HG02970 (cell line): Measurements from ENCODE around the gene SPAG17.
A peak's percentile ranks its signal among the peaks of the same experiment; 100 is the strongest.

Experiments used
- ATAC-seq: cut with Tn5 transposase; IDR thresholded peaks from one replicate; pipeline ENCODE4 v1.9.1; 2021; ENCODE audit warnings: mild to moderate bottlenecking, moderate library complexity, moderate number of reproducible peaks; ENCODE audit not compliant: unreplicated experiment, low FRiP score

Gene SPAG17

DNA sequence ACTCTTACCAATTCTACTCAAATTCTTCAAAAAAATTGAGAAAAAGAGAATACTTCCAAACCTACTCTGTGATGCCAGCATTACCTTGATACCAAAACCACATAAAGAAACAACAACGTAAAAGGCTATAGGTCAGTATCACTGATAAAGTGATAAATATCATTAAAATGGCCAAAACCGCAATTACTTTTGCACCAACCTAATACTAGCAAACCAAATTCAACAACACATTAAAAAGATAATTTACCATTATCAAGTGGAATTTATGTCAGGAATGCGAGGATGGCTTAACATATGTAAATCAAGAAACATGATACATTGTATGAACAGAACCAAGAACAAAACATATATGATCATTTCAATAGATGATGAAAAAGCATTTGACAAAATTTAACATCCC, 7.0 kb downstream of the SPAG17 start:
- ATAC-seq = no peak

DNA sequence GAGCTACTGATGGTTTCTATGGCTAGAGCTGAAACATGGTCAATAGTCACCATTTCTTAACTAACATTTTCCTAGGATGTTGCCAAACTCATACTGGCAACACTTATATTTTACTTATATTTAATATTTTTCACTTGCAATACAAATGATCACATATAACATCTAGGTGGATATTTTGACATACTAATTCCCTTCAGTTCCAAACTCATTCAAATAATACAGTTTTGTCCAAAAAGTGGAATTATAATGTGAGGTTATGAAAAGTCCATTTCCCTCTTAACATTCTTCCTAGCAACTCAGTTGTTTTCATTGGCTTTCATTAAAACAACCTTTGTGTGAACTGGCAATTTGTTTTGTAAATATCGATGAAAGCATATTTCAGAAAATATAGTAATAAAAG, 16.0 kb downstream of the SPAG17 start:
- ATAC-seq = no peak

DNA sequence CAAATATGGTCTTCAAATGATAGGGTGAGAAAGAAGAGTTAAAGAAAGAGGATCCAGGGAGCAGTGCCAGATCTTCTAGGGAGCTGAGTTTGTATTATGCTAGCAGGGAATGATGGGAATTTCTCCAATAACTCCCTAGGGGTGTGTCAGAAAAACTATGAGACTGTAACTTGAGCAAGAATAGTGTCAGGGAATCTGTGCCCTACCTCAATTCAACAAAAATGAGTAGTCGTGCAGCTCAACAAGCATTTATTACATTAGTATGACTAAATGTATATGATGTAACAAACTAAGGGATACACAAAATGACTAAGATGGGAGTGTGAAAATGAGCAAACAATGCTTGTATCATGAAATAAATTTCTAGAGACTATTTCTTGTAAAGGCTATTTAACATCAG, 24.2 kb downstream of the SPAG17 start:
- no peak for ATAC-seq

DNA sequence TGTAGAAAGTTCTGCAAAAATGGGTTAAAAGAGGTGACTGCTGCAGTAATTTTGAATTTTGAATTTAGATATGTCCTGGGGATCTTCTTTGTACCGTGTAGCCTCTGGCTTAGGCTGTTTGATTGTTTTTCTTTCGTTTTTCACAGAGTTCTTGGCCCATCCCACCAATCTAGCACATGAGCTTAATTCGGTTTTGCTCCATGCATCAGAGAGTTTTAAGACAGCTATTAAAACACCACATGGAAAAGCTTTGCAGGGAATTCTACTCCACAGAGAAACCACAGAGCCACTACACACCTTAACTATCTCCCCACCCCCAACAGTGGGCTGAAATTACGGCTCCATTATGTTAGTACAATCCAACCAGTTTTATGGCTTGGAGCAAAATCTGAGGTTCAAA, 25.5 kb downstream of the SPAG17 start:
- no peak for ATAC-seq

DNA sequence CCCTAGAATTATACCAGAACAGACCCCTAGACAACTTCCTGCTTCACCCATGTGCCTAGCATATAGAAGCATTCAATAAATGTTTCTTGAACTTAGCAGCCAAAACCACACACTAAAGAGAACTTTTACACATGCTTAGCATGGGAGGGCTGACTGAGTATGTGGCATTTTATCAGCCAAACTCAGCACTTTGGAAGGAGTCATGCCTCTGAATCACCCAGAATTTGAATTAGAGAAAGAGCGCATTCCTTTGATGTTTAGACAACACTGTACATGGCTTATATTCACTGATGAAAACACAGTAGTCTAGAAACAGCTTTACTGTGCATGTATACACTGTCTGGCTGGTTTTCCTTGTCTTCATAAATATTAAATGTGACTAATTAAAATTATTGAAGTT, 26.1 kb downstream of the SPAG17 start:
- ATAC-seq = no peak

DNA sequence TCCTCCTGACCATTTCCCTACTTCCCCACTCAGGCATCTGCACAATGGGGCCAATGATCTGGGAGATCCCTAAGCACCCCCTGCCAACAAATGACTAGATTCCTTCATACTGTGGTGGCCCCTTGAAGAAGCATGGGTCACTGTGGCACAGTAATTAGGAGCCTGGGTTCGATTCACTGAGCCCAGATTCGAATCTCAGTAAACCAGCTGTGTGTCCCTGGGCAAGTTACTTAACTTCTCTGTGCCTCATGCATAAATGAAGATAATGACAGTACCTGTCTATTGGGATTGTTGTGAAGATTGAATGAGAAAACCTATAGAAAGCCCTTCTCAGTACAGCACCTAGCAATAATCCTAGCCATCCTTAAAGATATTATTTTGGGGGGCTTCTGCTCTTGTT, 27.5 kb downstream of the SPAG17 start:
- no peak for ATAC-seq

DNA sequence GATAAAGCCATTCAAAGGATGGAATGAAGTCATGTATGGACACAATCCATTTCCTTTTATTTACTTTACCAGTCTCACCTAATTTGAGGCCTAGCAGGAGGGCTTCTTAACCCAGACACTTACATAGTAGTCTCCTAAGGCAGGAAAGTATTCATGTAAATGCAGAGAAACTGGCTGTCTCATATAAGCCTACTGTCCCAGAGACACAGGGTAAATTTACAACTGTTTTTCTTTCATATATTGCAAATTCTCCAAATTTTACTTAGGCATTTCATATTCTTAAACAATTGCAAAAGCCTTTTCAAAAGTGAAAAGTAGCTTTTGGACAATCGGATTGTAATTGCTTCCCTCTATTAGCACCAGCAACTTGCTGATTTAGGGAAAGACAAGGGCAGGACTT, 29.9 kb downstream of the SPAG17 start:
- ATAC-seq = no peak

DNA sequence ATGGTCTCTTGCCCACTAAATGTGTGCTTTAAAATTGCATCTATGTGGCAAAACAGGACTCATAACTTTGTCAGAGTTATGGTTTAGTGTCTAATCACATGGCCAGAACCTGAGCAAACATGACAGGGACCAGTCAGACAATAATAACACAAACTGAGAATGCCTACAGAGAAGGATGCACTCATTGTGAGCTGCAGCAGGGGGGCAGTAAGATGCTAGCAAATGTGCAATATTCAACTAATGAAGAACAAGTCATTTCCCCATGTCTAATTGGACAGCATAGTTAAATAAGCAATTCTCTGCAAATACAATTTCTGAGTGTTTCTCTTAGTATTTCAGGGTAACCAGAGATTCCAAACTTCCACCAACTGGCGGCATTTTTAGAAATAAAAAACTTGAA, 30.8 kb downstream of the SPAG17 start:
- ATAC-seq = no peak

DNA sequence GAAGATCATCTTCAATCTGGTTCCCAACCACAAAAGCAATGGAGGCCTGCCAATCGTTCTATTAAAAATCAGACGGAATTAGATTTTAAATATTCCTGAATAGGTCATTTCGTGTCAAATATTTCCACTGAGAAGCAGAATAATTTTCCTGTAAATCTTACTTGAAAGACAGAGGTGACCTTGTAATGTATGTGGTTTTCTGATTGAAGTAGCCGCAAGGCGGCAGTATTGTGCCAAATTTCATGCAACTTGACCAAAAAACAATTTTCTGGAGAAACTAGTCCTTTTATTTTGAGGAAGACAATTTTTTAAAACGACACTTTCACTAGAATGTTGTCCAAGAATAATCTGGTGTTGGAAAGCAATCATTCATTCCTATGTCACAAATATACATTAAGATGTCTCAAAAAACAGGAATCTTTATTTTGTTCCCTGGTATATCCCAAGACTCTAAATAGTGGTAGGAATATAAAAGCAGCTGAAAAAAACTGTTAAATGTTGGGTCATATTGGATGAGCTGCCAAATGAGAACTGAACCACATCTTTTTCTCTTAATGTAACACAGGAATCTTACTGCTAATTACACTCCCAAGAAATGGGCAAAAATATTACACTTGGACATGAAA, 33.6 kb downstream of the SPAG17 start:
- ATAC-seq = no peak

DNA sequence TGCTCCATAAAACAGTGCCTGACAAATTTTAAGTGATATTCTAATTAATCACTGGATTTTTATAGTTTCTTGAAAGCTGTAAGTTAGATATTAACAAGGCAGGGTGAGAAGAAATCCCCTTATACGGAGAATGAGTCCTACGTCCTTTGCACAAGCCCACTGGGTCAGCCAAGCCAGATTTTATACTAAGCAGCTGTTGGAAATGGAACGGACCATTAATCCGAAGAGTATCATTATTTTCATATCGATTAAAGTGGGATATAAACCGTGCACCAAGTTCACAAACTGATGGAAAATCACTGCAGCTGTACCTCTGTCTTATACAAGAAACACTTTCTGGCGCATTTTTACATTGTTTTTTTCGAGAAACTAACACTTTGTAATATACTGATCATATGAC, 35.2 kb downstream of the SPAG17 start:
- ATAC-seq = no peak

DNA sequence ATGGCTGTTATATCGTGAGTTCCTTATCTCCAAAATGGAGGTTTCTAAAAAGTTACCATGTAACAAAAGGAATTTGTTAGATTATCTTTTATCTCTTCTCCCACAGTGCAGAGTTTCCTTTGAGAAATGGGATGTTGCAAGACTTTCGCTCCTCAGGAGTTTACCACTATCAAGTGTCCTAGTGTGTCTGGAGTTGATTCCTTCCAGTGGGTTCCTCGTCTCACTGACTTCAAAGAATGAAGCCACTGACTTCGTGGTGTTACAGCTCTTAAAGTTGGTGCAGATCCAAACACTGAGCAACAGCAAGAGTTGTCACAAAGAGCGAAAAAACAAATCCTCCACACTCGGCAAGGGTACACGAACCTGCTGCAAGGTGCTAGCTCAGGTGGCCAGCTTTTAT, 37.0 kb downstream of the SPAG17 start:
- ATAC-seq = no peak

DNA sequence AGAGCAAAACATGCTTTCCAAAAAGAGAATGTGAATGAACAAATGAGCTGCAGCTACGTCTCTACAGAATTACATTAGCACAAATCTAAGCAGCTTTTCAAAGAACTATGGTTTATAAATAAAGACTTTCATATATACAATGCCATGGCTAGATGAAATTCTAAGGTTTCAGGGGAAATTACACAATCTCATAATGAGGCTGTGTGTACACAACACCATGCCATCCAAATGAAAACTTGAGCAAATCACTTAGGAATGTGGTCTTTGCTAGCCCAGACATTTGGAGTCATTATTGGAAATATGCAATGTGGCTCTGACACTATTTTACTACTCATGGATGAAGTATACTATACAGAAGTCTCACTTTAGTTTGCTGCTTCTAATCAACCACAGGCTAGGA, 37.5 kb downstream of the SPAG17 start:
- no peak for ATAC-seq

DNA sequence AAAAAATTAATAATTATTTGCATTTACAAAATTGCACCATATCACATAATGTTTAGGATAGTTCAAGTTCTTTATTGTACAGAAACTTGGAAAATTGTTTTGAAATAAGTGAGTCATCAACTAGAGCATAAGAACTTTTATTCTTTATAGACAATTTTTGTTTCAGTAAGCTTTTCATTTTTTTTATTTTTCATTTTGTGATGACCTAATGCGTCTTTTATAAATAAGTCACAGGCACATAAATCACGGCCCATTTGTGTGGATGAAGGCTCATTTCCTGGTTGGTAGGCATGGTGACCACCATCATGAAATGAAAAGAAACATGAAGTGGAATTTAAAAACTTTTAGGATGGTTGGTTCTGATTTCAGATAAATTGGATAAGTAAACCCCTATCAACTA, 39.3 kb downstream of the SPAG17 start:
- ATAC-seq = no peak

DNA sequence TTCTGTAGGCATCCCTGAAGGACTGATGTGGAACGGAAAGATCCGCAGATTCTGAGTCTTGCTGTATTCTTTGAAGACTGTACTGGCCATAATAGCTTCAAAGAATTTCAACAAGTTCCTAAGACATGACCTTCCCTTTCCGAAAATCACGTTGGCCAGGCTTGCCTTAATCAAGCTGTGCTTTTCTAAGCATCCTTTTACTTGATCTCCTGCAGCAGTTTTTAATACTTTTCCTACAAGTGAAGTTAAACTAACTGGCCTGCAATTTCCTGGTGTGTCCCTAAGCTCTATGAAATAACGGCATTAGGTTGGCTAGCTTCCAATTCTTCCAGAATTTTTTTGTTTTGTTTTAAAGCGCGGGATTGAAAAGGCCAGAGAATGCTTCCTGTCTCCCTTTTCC, 40.3 kb downstream of the SPAG17 start:
- no peak for ATAC-seq

DNA sequence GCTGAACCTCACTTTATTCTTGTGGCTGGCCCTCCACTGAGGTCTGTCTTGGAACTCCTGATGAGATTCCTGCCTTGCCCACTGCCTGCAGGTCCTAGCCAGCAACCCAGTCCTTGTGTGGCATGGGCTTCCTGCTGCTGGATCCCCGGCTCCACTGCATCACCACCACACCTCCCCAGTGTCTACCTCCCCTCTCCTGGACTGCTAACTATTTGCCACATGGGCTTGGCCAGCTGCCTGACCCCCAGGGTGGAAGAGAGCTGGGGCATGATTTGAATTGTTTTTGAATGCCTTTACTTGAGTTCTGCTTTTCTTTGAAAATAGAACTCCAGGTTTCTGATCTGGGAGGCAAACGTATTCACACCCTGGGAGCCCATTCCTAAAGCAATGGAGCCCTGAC, 41.2 kb downstream of the SPAG17 start:
- ATAC-seq = no peak

DNA sequence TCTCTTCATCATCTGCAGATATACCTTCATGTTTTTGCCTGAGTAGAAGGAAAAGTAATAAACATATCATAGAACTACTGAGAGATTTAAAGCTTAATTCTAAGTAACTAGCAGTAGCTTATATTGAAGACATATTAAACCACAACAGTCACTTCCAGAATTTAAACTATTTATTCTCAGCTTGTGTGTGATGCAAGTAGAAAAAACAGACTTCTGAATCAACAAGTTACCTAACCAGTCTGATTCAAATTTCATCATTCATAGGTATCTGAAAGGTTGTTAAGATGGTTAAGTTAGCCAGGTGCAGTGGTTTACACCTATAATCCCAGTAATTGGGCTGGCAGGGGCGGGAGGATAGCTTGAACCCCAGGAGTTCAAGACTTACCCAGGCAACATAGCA, 41.9 kb downstream of the SPAG17 start:
- ATAC-seq = no peak

DNA sequence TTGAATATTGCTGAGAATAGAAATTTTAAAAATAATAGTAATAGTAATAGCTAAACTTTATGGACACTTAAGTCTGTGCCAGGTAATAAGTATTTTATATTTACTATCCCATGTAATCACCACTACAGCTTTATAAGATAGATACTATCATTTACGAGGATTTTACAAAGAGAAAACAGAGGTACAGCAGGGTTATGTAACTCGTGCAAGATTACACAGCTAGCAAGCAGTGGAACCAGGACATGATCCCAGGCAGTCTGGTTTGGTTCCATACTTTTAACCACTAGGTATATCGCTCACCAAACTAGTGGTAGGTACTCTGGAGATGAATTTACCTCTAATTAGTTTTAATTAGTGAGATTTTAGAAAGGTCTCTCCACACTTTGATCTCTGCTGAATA, 42.5 kb downstream of the SPAG17 start:
- ATAC-seq = no peak

DNA sequence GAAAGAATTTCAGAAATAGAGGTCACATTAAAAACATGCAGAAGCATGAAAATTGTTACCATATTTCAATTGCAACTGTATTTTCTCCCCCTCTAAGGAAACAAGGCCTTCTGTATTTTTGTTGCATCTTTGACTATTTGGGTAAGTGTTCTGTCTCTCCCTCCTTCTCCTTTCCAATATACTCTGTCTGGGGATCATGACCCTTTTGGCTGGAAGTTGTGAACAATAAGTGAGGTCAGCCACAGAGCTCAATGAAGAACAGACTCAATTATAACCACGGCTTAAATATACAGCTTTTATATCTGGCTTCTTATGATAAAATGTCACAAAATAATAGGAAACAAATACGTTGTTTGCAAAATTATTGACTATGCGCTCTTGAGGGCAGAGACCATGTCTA, 47.1 kb downstream of the SPAG17 start:
- ATAC-seq = no peak

DNA sequence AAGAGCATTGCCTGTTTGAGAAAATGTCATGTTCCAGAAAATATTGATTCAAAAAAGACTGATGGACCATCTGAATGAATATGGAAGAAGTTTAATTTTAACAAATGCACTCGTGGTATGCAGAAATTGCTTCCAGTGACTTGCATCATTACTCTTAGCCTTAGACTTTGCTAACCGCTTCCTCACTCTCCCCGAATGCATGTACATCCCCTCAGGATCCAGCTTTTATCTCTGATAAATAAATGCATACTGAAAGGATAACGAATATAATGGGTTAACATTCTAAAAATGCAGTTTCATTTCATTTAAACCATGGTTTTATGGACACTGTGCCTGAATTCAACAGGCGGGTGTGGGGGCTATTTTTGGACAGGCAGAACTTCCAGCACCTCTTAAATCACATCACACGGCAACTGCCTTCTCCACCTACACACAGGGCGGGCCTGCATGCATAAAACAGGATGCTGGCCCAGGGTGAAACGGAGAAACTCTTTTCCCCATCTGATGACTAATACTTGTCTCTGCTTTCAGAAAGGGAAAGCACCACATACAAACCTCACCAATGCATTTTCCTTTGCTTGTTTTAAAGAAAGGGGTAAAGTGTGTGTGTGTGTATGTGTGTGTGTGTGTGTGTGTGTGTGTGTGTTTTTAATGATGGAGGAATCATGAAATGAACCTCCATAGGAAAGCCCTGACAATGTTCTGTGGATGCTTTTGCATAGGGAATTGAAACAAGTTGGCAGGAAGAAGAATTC, 48.7 kb downstream of the SPAG17 start:
- peak; percentile 99 for ATAC-seq

DNA sequence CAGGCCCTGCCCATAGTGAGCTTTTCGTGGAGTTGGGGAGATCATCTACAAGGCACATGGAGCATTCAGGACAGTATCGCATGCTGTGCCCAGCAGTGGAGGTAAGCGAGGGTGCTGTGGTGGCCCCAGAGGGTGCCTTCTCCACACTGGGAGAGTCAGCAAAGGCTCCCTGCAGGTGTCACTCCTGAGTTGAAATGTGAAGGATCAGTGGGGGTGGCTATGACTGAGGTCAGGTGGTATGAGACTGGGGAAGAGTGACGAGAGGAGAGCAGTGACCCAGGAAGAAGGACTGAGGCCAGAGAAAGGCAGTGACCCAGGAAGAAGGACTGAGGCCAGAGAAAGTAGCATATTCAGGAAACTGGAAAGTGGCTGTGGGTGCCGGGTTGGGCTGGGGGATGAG, 53.0 kb downstream of the SPAG17 start:
- ATAC-seq = no peak

DNA sequence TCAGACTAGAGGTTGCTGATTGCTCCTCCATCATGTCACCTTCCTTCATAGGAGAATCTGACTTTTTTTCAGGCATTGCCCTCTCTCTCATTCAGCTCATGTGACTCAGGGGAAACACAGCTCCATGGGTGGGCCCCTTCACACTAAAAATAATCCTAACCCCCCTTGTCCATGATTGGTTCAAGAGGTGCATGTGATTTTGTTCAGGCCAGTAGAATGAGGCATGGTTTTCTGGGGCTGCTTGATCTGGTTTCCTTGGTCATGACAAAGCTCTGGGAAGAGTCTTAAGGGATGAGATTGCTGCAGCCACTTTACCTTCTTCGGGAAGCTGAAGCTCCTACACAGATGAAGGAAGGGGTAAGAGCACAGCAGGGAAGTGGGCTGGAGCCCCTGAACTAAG, 56.3 kb downstream of the SPAG17 start:
- ATAC-seq = no peak

DNA sequence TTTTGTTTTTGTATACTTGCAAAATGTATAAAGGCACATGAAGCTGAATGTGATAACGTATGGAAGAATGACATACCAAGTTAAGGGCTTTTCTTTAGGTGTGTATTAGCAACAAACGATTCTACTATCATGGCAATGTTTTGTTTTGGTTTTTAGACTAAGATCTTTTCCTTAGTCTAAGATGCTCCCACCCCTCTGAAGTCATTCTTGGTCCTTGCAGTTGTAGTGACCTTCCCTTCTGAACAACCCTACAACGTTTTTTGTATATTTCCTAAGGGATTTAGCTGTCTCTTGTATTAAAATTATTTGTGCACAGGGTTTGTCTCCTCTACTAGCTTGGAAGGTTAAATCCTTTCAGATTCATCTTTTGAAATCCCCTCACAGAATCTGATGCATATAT, 61.0 kb downstream of the SPAG17 start:
- no peak for ATAC-seq
